GM12865 (cell line): Measurements from ENCODE around the gene ZNF426.
"Not testable (repeated sequence)": the region's sequence is repeated elsewhere in the genome, so short reads cannot be mapped to it uniquely, and the experiment has no call there.

Source experiments
- DNase-seq: peaks from one replicate; pipeline ENCODE4 v3.0.0; 2010; ENCODE audit warnings: low read depth
- H3K4me3 ChIP-seq: 2 replicates; pipeline ENCODE4 v1.5.1; 2011; ENCODE audit warnings: mild to moderate bottlenecking, low read depth, low read length, control low read depth
- CTCF ChIP-seq: IDR thresholded peaks from 2 replicates; pipeline ENCODE4 v1.5.1; 2011; ENCODE audit warnings: low read length, control low read depth, low read depth, inconsistent platforms; ENCODE audit not compliant: insufficient read depth; ENCODE audit errors: missing control alignments

Gene ZNF426

GRCh38 chr19:9538183-9539058, at the start of gene ZNF426:
Gene ZNF426, minus strand, starts transcription at chr19:9538645. Its CDS starts 2,413 bp downstream, at chr19:9536232.
- DNase-seq, result peak; percentile 86
- TF ChIP-seq CTCF, result no peak
- peak within 1 kb of the TSS; percentile 84 for H3K4me3 ChIP-seq

GRCh38 chr19:9586764-9587163, 48.3 kb upstream of the ZNF426 start:
- peak; percentile 65 for TF ChIP-seq CTCF
- DNase-seq, result peak; percentile 78
- no peak overlapping the region for H3K4me3 ChIP-seq

GRCh38 chr19:9584073-9584833, 45.8 kb upstream of the ZNF426 start, which contains the start of gene ZNF121:
Gene ZNF121, minus strand, starts transcription at chr19:9584504. Its CDS starts 16,407 bp downstream, at chr19:9568097.
- DNase-seq, result peak; percentile 92
- peak within 1 kb of the TSS; percentile 93 for H3K4me3 ChIP-seq

GRCh38 chr19:9582081-9582725, 43.8 kb upstream of the ZNF426 start:
- not testable (repeated sequence) for H3K4me3 ChIP-seq

More at GRCh38 chr19:9584073-9584833, 45.8 kb upstream of the ZNF426 start, which contains the start of gene ZNF121:
- TF ChIP-seq CTCF, result no peak

GRCh38 chr19:9580728-9581127, 42.3 kb upstream of the ZNF426 start:
- DNase-seq, result no peak
- no peak for TF ChIP-seq CTCF
- no peak overlapping the region for H3K4me3 ChIP-seq

More at GRCh38 chr19:9582081-9582725, 43.8 kb upstream of the ZNF426 start:
- not testable (repeated sequence) for DNase-seq

- TF ChIP-seq CTCF, result no peak
- H3K4me3 ChIP-seq, result no peak overlapping the region
These were observed 31.8 kb upstream of the ZNF426 start for GRCh38 chr19:9570255-9570654.

GRCh38 chr19:9566729-9567128, 28.3 kb upstream of the ZNF426 start:
- TF ChIP-seq CTCF, result no peak
- H3K4me3 ChIP-seq, result no peak overlapping the region
- DNase-seq, result no peak

More at GRCh38 chr19:9570255-9570654, 31.8 kb upstream of the ZNF426 start:
- no peak for DNase-seq
